CD4-positive, alpha-beta T cell treated with Interleukin-4 for 4 hours (primary cell): ENCODE measurements around the gene RELL1.
A peak's percentile ranks its signal among the peaks of the same experiment; 100 is the strongest.
"Not testable (repeated sequence)": the region's sequence is repeated elsewhere in the genome, so short reads cannot be mapped to it uniquely, and the experiment has no call there.

Experiments used
- DNase-seq: peaks from one replicate; pipeline ENCODE4 v3.0.0-alpha.2; 2020

Gene RELL1

GRCh38 chr4:37690976-37691375, 4.8 kb upstream of the RELL1 start:
- DNase-seq: no peak

- no peak for DNase-seq
These were observed 3.3 kb upstream of the RELL1 start for GRCh38 chr4:37689353-37690095.

- no peak for DNase-seq
These were observed 1.5 kb upstream of the RELL1 start for GRCh38 chr4:37687681-37688080.

DNA sequence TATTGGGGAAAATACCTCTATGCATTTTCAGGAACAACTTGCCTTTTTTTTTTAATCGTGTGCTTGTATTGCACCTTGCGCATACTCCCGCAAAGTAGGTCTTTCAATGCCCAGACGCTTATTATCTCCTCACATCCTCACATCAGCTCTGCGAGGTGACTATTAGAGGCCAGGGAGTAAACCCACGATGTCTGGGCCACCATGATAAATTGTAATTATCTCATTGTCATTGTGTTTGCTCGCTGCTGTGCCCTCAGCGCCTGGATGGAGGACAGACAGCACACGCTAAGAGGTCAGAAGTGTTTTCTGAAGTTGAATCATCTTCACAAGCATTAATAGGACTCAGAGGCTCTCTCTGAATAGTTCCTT, 1.0 kb upstream of the RELL1 start:
- no peak for DNase-seq

GRCh38 chr4:37685823-37686372, 278 bp downstream of the RELL1 start:
- DNase-seq: no peak

- DNase-seq: peak; percentile 68
These were observed 884 bp downstream of the RELL1 start for GRCh38 chr4:37685161-37685822.

DNA sequence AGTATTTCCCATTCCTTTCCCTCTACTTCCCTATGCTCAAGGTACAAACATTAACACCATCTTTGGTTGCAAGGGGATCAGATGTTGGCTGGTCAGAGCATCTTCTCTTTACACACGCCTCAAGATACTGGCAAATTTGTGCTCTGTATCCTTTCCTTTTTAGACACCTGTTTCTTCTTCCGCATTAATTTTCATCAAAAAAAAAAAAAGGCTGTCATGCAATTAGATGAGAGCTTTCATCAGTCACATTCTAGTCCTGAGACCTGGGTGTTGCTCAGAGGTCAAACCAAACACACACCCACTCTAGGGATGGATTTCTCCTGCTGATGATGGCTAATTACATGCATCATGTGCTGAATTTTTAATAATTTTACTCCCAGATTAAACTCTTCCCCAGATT, 2.0 kb downstream of the RELL1 start:
- no peak for DNase-seq

DNA sequence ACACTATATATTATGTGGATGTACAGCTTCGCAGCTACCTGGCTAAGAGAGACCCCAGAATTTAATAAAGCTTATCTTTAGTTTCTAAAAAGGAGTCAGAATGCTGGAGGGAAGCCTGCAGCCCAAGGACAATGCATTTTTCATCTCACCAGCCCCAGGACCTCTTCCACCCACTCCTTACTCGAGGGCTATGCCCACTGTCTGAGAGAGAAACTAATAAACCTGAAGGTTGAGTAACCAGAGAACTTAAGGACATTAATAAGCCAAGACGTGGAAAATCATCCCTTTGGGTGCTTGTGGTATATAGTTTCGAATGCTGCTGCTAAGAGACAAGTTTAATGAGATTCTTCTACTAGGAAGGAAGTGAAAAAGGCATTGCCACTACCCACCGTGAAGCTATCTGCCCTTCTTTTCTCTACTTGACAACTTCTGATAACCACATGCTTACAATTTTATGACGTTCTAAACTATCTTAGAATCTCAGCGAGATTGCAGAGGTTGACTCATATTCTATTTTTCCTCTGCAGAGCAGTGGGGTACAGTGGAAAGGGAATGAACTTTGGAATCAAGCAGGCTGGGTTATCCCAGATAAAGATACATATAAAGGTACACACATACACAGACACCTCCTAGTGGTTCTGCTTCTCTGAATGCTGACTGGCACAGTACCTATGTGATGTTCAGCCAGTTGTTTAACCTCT, 3.3 kb downstream of the RELL1 start:
- DNase-seq: peak; percentile 15

GRCh38 chr4:37680089-37680488, 6.1 kb downstream of the RELL1 start:
- DNase-seq: no peak

- no peak for DNase-seq
These were observed 6.9 kb downstream of the RELL1 start for GRCh38 chr4:37679301-37679700.

- no peak for DNase-seq
These were observed 7.6 kb downstream of the RELL1 start for GRCh38 chr4:37678624-37679023.

DNA sequence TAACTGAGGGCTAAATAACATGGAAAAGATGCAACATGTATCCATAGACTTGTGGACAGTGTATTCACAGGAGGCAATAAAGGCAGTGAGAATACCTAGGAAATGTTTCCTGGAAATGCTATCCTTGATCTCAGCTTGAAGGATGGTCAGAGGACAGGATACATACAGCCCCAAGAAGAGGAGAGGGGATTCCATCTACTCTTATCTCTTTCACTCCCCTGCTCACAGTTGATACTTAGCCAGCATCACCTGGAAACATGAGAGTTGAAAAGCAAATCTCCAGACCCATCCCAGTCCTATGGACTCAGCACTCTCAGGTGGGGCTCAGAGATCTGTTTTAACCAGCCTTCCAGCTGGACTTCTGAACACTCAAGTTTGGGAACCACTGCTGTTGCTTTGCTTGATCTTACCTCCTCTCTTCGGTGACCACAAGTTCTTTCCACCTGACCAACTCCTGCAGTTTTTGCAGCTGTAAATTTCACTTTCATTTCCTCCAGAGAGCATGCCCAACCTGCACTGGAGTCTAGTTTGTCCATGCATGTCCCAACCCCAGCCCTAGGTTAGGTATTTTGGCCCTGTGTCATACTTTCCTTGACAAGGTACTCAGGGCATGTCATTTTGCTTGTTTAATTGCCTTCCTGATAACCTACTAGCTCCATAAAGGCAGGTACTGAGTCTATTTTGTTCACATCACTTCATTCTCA, 10.4 kb downstream of the RELL1 start:
- DNase-seq: peak; percentile 10

- DNase-seq: no peak
These were observed 11.7 kb downstream of the RELL1 start for GRCh38 chr4:37674439-37674838.

DNA sequence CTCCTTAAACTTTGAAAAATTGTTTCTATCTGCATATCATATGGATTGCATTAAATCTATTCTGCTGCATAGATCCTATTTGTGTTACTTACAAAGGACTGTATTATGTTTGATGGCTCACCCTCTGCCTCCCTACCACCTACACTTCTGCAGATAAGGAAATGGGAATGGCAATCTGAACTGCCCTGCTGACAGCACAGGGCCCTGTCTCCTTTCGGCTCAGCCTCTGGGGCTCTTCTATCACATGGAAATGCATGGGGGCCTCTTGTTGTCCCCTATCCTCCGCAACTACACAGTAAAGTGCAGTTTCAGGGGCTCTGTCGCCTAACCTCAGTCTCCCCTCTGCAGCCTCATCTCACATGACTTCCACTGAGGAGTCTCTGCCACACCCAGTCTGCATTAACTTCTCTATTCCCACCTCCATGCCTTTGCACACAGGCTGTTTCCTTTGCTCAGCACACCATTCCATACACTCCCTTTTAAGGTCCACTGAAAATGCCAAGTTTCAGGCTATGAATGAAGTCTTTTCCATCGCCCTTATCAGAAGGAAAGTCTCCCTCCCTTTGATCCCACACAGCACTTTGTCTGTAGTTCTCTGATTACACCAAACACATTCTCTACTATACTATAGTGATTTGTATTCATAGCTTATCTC, 12.5 kb downstream of the RELL1 start:
- no peak for DNase-seq

DNA sequence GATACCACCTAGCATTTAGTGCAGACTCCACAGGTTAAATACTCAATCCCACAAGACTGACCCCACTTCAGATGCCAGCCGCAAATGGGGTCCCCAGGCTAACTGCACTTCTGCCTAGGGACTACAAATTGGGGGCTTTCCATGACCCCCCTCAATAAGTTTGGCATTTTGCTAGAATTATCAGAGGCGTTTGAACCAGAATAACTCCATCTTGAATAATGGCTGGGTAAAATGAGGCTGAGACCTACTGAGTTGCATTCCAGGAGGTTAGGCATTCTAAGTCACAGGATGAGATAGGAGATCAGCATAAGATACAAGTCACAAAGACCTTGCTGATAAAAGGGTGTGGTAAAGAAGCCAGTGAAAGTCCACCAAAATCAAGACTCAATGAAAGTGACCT, 15.1 kb downstream of the RELL1 start:
- no peak for DNase-seq

GRCh38 chr4:37670249-37670648, 15.9 kb downstream of the RELL1 start:
- DNase-seq: no peak

DNA sequence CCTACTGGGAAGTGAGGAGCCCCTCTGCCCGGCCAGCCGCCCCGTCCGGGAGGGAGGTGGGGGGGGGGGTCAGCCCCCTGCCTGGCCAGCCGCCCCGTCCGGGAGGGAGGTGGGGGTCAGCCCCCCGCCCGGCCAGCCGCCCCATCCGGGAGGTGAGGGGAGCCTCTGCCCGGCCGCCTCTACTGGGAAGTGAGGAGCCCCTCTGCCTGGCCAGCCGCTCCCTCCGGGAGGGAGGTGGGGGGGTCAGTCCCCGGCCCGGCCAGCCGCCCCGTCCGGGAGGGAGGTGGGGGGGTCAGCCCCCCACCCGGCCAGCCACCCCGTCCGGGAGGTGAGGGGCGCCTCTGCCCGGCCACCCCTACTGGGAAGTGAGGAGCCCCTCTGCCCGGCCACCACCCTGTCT, 17.1 kb downstream of the RELL1 start:
- DNase-seq: not testable (repeated sequence)

DNA sequence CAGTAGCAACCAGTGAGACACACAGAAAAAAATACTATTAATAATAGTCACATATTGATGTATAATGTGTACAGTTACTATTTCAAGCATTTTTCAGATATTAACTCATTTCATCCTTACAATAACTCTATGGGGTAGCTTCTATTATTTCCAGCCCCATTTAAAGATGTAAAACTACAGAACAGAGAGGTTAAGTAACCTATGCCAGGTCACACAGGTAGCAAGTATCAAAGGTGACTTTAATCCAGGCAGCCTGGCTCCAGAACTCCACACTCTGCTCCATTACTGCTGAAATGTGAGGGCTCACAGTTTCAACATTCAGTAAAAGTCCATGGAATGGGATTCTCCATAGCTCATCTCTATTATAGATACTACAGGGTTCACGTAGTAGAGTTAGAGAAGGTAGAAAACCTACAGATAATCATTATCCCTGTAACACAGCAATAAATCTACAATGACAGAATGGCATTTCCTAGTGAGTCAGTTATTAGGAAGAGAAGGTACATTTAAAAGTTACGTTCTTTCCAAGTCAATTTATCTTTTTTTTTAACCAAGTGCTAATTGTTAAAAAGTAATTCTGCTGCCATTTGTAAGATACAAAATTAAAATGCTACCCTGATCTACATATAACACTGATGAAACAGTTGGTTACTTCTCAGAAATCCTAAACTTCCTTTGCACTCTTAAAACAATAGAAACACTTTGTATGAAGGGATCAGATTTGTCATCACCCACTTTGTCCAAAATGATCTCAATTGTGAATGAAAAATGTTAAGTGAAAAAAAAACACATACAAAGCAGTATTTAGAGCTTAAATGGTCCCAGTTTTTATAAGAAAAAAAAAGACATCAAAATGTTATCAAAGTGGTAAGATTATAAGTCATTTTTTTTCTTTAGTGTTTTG, 18.7 kb downstream of the RELL1 start:
- DNase-seq: no peak

DNA sequence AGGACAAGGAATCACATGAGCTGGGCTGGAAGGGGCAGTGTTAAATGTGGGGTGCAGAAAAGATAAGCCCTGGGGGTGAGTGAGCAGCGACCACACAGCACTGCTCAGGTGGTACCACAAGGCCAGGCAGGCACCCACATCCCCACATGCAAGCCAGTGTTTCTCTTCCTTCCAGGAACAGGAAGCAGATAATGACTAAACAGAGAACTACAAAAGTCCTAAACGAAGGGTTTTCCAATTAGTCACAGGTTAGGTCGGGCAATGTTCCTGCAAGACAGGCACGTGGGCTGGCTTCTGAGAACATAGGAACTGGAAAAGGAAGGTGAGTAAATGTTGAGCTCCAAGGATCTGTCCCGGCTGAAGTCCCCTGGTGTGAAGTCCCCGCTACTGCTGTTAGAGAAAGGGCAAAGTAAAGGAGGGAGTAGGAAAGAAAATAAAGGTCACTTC, 19.5 kb downstream of the RELL1 start:
- DNase-seq: peak; percentile 11

DNA sequence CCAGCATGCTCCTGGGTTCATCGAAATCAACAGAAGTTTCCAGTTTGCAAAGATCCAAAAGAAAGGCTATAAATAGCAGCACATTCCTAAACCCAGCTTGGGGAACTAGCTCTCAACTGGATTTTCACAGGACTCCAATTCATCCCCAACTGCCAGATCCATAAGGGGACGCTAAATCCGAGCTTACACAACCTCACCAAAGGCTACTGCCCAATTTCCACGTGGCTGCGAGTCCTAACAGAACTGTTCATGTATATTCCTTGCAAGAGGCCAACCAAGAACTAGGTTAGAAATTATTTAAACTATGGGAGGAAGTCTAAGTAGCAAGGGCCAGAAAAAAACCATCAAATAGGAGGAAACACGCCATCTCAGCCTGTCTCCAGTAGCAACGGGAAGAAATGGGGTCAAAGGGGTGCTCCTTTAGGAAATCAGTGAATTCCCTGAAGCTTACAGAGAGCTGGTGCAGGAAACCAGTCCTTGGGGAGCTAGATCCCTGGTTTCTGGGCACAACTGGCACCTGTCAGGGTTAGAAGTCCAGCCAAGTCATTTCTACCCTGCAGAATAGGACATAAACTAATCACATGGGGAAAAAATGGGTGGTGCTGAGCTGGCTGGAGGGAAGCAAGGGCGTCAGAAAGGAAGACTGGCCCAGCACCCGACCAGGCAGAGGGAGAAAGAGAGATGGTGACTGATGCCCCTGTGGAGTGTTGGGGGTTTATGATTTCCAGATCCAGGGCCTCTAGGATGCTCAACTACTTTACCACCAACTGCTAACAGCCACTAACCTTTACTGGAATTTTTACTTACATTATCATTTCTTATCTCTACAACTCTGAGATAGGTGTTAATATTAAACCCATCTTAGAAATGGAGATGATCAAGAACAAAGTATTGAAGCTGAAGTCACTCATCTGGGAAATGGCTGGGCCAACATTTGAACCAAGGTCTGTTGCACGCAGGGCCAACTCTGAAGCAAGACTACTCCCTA, 20.5 kb downstream of the RELL1 start:
- no peak for DNase-seq
